Dedifferentiated amniotic fluid mesenchymal stem cell (primary cell): ENCODE measurements around the gene LRP1.

ENCODE experiments used
- DNase-seq: peaks from one replicate; pipeline ENCODE4 v3.0.0-alpha.2; 2016; ENCODE audit errors: extremely low spot score

Gene LRP1

GRCh38 chr12:57236201-57236924 is 108.1 kb downstream of the LRP1 start:
- DNase-seq, result no peak

- DNase-seq, result peak; percentile 39
These were observed 108.8 kb downstream of the LRP1 start for GRCh38 chr12:57236925-57237595.

GRCh38 chr12:57237596-57237931 is 109.3 kb downstream of the LRP1 start:
- DNase-seq, result no peak

- no peak for DNase-seq
These were observed 109.9 kb downstream of the LRP1 start for GRCh38 chr12:57237932-57238853.

- DNase-seq, result peak; percentile 87
These were observed 110.7 kb downstream of the LRP1 start for GRCh38 chr12:57238854-57239554.

GRCh38 chr12:57239587-57240065 is 111.3 kb downstream of the LRP1 start:
- DNase-seq, result no peak

- peak; percentile 58 for DNase-seq
These were observed 112.0 kb downstream of the LRP1 start for GRCh38 chr12:57240066-57240921.

GRCh38 chr12:57240926-57241401 is 112.7 kb downstream of the LRP1 start:
- no peak for DNase-seq

GRCh38 chr12:57241402-57242310 is 113.4 kb downstream of the LRP1 start:
- DNase-seq, result no peak

- no peak for DNase-seq
These were observed 114.0 kb downstream of the LRP1 start for GRCh38 chr12:57242329-57242690.

- DNase-seq, result no peak
These were observed 114.6 kb downstream of the LRP1 start for GRCh38 chr12:57242691-57243454.

GRCh38 chr12:57243521-57244311 is 115.4 kb downstream of the LRP1 start:
- peak; percentile 60 for DNase-seq

- DNase-seq, result no peak
These were observed 116.0 kb downstream of the LRP1 start for GRCh38 chr12:57244312-57244696.

- DNase-seq, result no peak
These were observed 118.8 kb downstream of the LRP1 start for GRCh38 chr12:57247041-57247440.

- DNase-seq, result no peak
These were observed 120.9 kb downstream of the LRP1 start for GRCh38 chr12:57248934-57249742.

GRCh38 chr12:57250541-57250940 is 122.3 kb downstream of the LRP1 start:
- DNase-seq, result no peak

GRCh38 chr12:57250956-57251355 is 122.7 kb downstream of the LRP1 start, which contains the start of gene STAC3:
Gene STAC3 (minus strand): TSS chr12:57251187. CDS start chr12:57249636, 1,551 bp downstream.
- DNase-seq, result no peak
